Ureter (tissue), 1 donor: ENCODE measurements around the gene ZNF473. TPM values are rescaled to one million over a fixed set of nuclear protein-coding genes. Genes with fewer than 3 reads are reported as not detected.
A peak's percentile ranks its signal among the peaks of the same experiment; 100 is the strongest.

Source experiments
- DNase-seq: peaks from one replicate; pipeline ENCODE4 v3.0.0-alpha.2; 2020; ENCODE audit warnings: low spot score
- total RNA-seq: library from RNA; stranded (reverse); gene quantifications from one replicate; pipeline ENCODE4 v1.2.4, GENCODE V29; 2023
- donor health status: DM: yes; HTN: yes; CAD: no.

ZNF473 gene
- 12.0 TPM for total RNA-seq

DNA sequence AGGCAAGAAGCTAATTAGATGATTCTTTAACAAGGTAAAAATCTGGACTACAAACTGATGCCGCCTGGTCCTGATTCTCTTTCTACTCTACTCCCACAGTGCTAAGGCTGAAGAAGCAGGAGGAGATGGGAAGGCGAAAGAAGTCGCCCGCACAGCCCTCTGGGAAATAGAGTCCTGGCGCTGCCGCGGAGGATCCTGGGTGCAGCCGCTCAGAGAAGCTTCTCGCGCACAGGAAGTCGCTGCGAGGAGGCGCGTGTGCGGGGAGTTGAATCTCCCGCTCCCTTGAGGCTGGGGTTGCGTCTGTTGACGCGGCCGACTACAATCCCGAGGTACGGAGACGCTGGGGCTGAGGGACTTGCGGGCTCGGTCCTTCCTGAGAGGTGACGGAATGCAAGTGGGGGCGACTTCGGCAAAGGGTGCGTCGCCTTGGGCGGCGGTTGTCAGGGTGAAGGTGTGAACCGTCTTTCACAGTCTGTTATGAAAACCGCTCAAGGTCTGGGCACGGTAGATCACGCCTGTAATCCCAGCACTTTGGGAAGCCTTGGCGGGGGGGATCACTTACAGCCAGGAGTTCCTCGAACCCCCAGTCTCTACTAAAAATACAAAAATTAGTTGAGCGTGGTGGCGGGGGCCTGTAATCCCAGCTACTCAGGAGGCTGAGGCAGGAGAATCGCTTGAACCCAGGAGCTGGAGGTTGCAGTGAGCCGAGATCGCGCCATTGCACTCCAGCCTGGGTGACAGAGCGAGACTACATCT lies at the start of gene ZNF473:
ZNF473 (plus strand) TSS at position 212 of the 756 bp plus-strand sequence. CDS start 5,078 bp downstream, outside the sequence.
- peak; percentile 93 for DNase-seq

DNA sequence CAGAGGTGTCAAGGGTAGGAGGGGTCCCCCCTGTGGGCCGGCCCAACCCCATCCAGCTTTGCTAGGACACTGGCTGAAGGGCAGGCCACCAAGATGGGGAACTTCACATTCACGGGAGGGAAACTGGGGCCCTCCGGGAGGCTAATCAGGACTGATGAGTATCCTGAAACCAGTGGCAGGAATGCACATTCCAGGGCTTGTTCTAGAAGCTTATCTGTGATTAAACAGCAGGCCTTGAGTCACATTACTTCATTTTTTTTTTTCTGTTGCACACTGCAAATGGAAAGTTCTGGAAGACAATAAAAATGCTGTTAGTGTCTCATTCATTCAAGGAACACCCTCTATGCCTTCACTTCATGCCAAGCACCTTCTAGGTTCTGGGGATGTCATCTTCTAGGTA lies 49.3 kb upstream of the ZNF473 start:
- no peak for DNase-seq

DNA sequence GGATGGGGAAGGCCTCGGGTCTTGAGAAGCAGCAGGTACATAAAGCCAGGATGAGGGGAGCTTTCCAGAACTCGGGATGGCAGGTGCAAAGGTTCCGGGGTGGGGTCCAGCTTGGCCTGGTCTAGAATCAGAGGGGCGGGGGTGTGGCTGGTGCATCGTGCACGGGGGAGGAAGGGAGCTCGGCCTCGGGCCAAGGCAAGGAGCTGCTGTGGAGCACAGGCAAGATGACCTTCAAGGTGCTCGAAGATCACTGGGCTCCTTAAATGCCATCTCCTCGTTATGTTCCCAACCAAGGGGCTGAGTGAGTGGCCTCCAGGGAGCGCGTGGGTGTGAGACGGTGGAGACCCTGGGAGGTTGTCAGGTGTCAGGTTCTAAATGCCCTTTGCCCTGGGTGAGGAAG lies 48.7 kb upstream of the ZNF473 start:
- DNase-seq: no peak

GRCh38 chr19:49977881-49978280 lies 47.9 kb upstream of the ZNF473 start:
- DNase-seq: no peak

DNA sequence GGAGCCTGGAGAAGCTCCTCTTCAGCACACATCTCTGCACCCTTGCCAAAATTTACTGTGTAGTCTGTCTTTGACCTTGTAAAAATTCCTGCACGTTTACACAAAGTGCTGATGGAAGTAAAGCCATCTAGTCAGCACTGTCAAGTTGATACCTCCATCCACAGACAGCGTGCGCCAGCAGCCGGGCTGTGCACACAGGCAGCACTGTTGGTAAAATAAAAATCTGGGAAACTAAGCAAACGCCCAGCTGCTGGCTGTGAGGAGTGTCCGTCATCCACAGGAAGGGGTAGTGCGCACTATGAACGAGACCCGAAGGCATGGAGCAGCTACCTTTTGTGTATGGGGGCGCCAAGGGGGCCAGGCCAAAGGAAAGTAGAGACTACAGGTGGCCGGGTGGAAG lies 47.5 kb upstream of the ZNF473 start:
- no peak for DNase-seq

DNA sequence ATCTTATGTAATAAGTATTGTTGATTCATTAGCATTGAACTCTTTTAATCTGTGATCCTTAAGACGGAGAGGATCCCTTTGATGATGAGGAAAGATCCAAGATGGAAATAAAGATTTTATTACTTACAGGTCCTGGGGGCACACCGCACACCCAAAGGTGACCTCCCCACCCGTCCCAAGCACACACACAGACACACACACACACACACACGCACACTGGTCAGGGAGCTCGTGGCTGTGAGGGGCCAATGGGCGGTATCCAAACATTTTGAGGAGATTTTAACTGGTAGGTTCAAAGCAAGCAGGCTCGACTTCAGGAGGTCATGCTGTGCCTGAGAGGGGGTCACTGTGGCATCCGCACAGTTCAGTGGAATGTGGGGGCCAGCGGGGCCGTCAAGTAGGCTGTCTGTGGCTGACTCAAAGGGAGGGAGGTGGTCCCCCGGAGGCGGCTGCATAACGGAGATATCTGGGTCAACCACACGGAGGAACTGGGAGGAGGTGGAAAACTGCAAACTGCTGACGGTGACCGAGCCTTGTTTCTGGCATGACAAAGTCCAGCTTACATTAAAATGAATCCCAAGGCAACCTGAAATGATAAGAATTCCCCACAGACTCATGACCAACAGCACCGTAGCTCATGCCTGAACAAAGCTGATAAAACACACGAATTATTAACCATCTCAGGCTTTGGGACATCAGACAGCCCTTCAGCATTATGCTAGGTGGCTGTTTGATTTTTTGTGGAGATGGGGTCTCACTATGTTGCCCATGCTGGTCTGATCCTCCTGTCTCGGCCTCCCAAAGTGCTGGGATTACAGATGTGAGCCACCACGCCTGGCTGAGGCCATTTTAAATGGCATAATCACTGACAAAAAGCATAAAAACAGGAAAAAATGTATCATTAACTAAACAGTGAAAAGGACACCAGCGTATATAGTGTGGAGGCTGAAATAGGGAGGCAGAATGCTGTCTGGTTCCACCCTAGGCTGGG lies 43.9 kb upstream of the ZNF473 start:
- no peak for DNase-seq

DNA sequence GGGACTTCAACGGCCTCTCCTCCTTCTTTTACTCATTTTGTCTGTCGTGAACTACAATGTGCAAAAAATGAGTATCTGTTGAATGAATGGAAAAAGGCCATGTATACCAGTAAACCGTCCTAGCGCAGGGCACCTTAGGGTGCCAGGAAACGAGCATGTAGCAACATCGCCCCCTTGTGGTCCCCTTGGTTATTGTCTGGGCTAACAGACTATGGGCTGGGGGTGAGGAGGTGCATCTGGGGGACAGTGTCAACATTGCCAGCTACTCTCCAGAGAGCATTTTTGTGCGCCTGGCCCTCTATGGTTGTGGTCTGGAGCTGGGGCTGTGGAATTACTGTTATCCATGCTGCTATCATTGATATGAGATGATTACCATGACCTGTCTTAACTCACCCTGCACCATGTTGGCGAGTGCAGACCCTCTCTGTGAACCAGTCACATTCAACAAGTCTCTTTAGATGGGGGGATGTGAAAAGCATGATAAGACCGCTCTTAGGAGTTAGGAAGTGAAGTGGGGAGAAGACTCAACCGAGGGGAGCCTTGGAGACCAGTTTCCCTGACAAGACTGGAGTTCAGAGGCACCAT lies 42.1 kb upstream of the ZNF473 start:
- DNase-seq: no peak

- DNase-seq: no peak
Measured at GRCh38 chr19:49984491-49984890, 41.3 kb upstream of the ZNF473 start.

- no peak for DNase-seq
Measured at GRCh38 chr19:49985871-49986270, 39.9 kb upstream of the ZNF473 start.

- no peak for DNase-seq
Measured at GRCh38 chr19:49986354-49986753, 39.5 kb upstream of the ZNF473 start.

GRCh38 chr19:49987159-49987698 lies 38.6 kb upstream of the ZNF473 start:
- peak; percentile 82 for DNase-seq

GRCh38 chr19:49988007-49988406 lies 37.8 kb upstream of the ZNF473 start:
- no peak for DNase-seq

DNA sequence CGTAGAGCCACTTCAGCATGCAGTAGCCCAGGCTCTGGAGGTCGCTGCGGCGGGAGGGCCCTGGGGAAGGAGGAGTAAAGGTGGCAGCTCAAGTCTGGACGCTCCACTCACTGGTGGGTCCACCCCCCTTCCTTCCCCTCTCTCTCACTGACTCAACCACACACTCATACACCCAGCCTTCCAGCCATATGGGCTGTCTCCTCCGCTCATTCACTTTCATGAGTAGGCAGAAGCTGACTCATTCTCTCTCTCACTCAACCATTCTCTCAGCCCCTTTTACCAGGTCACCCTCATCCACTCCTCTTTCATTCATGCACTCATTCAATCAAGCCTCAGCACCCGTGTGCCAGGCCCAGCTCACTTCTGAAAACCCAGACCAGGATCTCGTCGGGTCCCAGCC lies 37.4 kb upstream of the ZNF473 start:
- no peak for DNase-seq

- no peak for DNase-seq
Measured at GRCh38 chr19:49997709-49998108, 28.1 kb upstream of the ZNF473 start.

GRCh38 chr19:49999371-50000010 lies 26.3 kb upstream of the ZNF473 start:
- DNase-seq: no peak

DNA sequence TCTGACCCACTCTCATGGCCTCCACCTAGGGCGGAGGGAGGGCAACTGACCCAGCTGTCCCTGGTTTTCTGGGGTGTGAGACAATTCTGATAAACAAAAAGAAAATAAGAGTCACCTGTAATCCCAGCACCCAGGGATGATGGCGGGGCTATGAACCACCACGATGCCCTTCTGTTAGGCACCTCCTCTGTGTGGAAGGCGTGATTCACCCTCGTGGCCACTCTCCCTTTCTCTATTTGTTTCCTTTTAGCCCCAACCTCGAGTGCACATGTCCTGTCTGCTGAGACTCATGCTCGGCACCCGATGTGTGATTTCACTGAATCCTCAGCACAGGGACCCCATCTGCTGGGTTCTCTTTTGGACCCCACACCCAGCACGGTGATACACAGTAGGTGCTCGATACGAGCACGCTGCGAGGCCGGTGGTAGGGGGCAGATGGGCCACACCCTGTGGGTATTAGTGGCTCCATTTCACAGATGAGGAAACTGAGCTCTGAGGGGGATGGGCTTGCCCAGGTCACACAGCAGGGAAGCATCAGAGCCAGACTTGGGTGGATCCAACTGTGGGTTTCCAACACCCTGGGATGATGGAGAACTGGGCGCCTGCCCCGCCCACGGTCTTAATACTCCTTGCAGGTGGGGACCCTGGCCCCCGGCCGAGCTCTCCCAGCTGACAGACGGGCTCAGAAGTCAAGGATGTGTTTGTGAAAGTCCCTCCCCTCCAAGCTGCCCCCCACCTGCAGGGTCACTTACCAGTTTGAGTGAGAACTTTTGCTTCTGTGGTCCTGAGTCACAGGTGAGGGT lies 25.6 kb upstream of the ZNF473 start:
- DNase-seq: no peak

DNA sequence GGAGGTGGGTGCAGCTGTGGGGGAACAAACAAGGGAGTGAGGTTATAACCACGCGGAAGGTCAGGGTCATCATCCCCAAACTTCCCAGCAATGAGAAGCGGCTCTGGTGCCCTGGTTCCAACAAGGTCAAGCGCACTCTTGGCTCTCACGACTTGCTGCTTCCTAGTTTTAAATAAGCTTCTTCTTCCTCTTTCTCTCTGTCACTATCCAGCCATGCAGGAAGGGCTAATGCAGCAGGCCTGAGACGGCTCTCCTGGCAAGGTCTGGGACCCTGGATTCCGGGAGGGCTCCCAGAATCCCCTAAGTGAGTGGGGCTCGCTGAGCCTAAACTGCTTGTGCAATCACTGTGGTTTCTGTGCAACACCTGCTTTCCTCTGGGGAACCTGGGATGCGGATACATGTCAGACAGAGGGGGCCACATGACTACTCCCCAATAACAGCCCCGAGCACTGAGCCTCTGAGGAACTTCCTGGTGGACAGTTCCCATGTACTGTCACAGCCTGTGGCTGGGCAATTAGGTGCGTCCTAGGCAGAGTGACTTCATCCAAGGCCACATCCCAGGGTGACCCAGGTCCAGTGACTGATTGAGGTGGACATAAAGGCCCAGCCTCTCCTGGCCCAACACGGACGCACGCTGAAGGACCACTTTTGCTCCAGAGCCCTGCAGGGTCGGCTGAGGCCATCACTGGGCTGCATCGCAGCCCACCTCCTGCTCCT lies 24.8 kb upstream of the ZNF473 start:
- no peak for DNase-seq

DNA sequence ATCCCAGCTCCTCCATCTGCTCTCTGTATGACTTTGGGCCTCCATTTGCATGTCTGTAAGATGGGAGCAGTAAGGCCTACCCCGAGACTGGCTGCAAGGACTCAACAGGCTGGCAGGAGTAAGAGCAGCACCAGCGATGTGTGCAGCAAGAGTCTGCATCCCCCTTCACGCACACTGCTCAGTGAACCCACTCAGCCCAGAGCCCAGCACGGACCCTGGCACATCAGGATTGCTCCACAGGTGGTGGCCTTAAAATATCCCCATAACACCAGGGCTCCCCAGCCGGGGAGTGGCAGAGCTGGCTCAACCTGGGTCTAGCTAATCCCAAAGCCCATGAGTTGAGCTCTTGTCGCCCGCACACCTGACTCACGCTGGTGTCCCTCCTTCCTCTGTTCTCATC lies 24.0 kb upstream of the ZNF473 start:
- DNase-seq: no peak

DNA sequence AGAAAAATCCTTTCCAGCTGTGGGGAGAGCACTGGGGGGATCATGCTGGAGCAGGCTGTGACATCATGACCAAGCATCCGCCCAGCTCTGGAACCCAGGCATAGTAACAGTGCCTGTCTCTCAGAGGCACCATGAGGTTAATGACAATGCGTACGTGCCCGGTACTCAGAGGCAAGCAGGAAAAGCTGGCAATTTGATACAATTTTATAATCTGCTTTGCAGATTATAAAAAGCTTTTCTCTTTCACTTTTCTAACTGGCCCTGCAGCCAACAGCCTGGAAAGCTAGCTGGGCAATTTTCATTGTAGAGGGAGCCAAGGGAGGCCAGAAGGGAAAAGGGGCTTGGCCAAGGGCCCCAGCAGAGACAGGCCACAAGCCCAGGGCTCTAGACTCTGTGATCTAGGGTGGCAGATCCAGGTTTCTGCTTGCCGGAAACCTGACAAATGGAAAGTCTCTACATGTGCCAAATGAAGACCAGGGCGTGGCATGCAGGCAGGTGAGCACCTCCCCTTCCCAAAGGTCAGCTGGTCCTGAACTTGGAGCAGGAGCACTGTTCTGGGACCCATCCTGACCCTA lies 23.3 kb upstream of the ZNF473 start:
- DNase-seq: no peak
